ENCODE results near the gene OXLD1. TPM values are rescaled to one million over a fixed set of nuclear protein-coding genes. Genes with fewer than 3 reads are reported as not detected.

Gene OXLD1
- total and polyA plus RNA-seq, 2 donors (not counting 1 experiment from before 2014, with no cell fraction given) = 39.5 to 102 TPM

- 97% methylated on average over 20 of the region's 20 CpGs for WGBS (ENCODE audit: insufficient coverage)
- Histone ChIP-seq H3K36me3 (replicated peaks in 1 of 2; ENCODE audit: control extremely low read depth in 1 of 2, control insufficient read depth in 1 of 2, extremely low read depth in 1 of 2, insufficient read depth in 2 of 2, low read length in 1 of 2) (peaks cover 0 to 52% of the 10 kb centered on the region in 2 experiments), H3K9me3 (ENCODE audit: control extremely low read depth in 1 of 3, control insufficient read depth in 2 of 3, insufficient read depth in 1 of 3, low read length in 2 of 3) (no peaks in the 10 kb centered on the region), H4K20me1 (ENCODE audit: control insufficient read depth, insufficient read depth, low read length, poor library complexity, severe bottlenecking) (peaks cover 75% of the 10 kb centered on the region), H2AFZ (ENCODE audit: insufficient read depth, low read depth, low read length, poor library complexity, severe bottlenecking) (no peak overlapping the region), H3K79me2 (ENCODE audit: control insufficient read depth, insufficient read depth, low read length) (peaks cover 92% of the 10 kb centered on the region), H3K9ac (ENCODE audit: low read length) (no peak overlapping the region), H3K4me2 (replicated peaks; ENCODE audit: low read depth, low read length, poor library complexity, severe bottlenecking) (no peak overlapping the region), H3K4me1 (ENCODE audit: control insufficient read depth in 2 of 2, insufficient read depth in 2 of 2, low read length in 2 of 2) (peaks cover 22 to 25% of the 10 kb centered on the region in 2 donors), H3K27ac (ENCODE audit: low read length in 2 of 2) (no peak overlapping the region), H3K27me3 (replicated peaks in 1 of 4; ENCODE audit: control extremely low read depth in 1 of 4, control insufficient read depth in 3 of 4, insufficient read depth in 4 of 4, low read length in 3 of 4) (no peaks in the 10 kb centered on the region), H3K4me3 (ENCODE audit: control extremely low read depth in 1 of 5, extremely low read depth in 1 of 5, insufficient read depth in 1 of 5, low read depth in 2 of 5, low read length in 4 of 5) (no peak overlapping the region)
- H3K4me3 Mint-ChIP-seq = no peak overlapping the region
- no peaks in the 10 kb centered on the region for H3K9me3 Mint-ChIP-seq (ENCODE audit: insufficient read depth)
- ChIA-PET CTCF (no interaction called here), POLR2A (no interaction called here)
- DNase-seq (no peak), ATAC-seq (ENCODE audit: low read depth) (no peak)
- no peak for TF ChIP-seq CTCF (IDR thresholded peaks at IDR 0.05)
- TF ChIP-seq EZH2 (IDR thresholded peaks at IDR 0.05; ENCODE audit: borderline replicate concordance, insufficient read depth, low read depth, low read length, poor library complexity, severe bottlenecking) = no peak
- H3K27me3 Mint-ChIP-seq = no peaks in the 10 kb centered on the region
- H3K4me1 Mint-ChIP-seq = peaks cover 33% of the 10 kb centered on the region
- no peak overlapping the region for H3K27ac Mint-ChIP-seq
- intact Hi-C loops (cut with micrococcal nuclease) = no loop called here
Measured at GRCh38 chr17:81686614-81687013, 20.2 kb upstream of the OXLD1 start.

GRCh38 chr17:81685108-81685507 is 18.7 kb upstream of the OXLD1 start:
- Histone ChIP-seq H3K4me2 (replicated peaks; ENCODE audit: low read depth, low read length, poor library complexity, severe bottlenecking) (peak overlapping the region; percentile 90), H3K4me3 (ENCODE audit: control extremely low read depth in 1 of 5, extremely low read depth in 1 of 5, insufficient read depth in 1 of 5, low read depth in 2 of 5, low read length in 4 of 5) (peak overlapping the region in 4 of 5 experiments; percentile 58 to 94 (median 88)), H3K9me3 (ENCODE audit: control extremely low read depth in 1 of 3, control insufficient read depth in 2 of 3, insufficient read depth in 1 of 3, low read length in 2 of 3) (no peaks in the 10 kb centered on the region), H3K79me2 (ENCODE audit: control insufficient read depth, insufficient read depth, low read length) (peaks cover 88% of the 10 kb centered on the region), H3K27ac (ENCODE audit: low read length in 2 of 2) (peak overlapping the region in 1 of 2 donors; percentile 83), H3K9ac (ENCODE audit: low read length) (peak overlapping the region; percentile 92), H3K4me1 (ENCODE audit: control insufficient read depth in 2 of 2, insufficient read depth in 2 of 2, low read length in 2 of 2) (peaks cover 22 to 25% of the 10 kb centered on the region in 2 donors), H3K27me3 (replicated peaks in 1 of 4; ENCODE audit: control extremely low read depth in 1 of 4, control insufficient read depth in 3 of 4, insufficient read depth in 4 of 4, low read length in 3 of 4) (no peaks in the 10 kb centered on the region), H3K36me3 (replicated peaks in 1 of 2; ENCODE audit: control extremely low read depth in 1 of 2, control insufficient read depth in 1 of 2, extremely low read depth in 1 of 2, insufficient read depth in 2 of 2, low read length in 1 of 2) (peaks cover 0 to 40% of the 10 kb centered on the region in 2 experiments), H4K20me1 (ENCODE audit: control insufficient read depth, insufficient read depth, low read length, poor library complexity, severe bottlenecking) (peaks cover 60% of the 10 kb centered on the region), H2AFZ (ENCODE audit: insufficient read depth, low read depth, low read length, poor library complexity, severe bottlenecking) (no peak overlapping the region)
- no peak for TF ChIP-seq CTCF (IDR thresholded peaks at IDR 0.05)
- no peak for TF ChIP-seq EZH2 (IDR thresholded peaks at IDR 0.05; ENCODE audit: borderline replicate concordance, insufficient read depth, low read depth, low read length, poor library complexity, severe bottlenecking)
- ATAC-seq (ENCODE audit: low read depth) (no peak), DNase-seq (no peak)
- H3K9me3 Mint-ChIP-seq (ENCODE audit: insufficient read depth) = no peaks in the 10 kb centered on the region
- POLR2A ChIA-PET = interaction anchor here (1.0 kb wide), 1 partner anchor 18 kb away, joined by 3 read pairs; the partner anchor contains the start of gene MRPL12
- CTCF ChIA-PET = no interaction called here
- 81% methylated on average over 12 of the region's 12 CpGs for WGBS (ENCODE audit: insufficient coverage)
- intact Hi-C loops (cut with micrococcal nuclease) = no loop called here
- no peaks in the 10 kb centered on the region for H3K27me3 Mint-ChIP-seq
- H3K27ac Mint-ChIP-seq = no peak overlapping the region
- peaks cover 33% of the 10 kb centered on the region for H3K4me1 Mint-ChIP-seq
- H3K4me3 Mint-ChIP-seq = peak overlapping the region; percentile 91

All from B cell (primary cell).